ENCODE results near the gene DMAP1.

Gene DMAP1

GRCh38 chr1:44262816-44263567 lies 49.7 kb downstream of the DMAP1 start:
- DNase-seq (ENCODE audit: low read depth, low spot score) = no peak
- ChIA-PET POLR2A (interaction anchor here (1.6 kb wide), 1 partner anchor 31 kb away, joined by 3 read pairs; no protein-coding TSS in a partner anchor), CTCF (no interaction called here)
- no peak overlapping the region for H3K4me3 ChIP-seq (ENCODE audit: low read depth, low read length)
- TF ChIP-seq CTCF (IDR thresholded peaks at IDR 0.05; ENCODE audit: insufficient read depth, low read length, missing control alignments) = no peak

- ChIA-PET POLR2A (interaction anchor here (0.6 kb wide), 1 partner anchor 1422 kb away, joined by 3 read pairs; no protein-coding TSS in a partner anchor), CTCF (interaction anchor here (1.4 to 3.3 kb wide), 2 partner anchors 9 to 25 kb away, joined by 7 to 14 read pairs; no protein-coding TSS in a partner anchor)
- no peak for TF ChIP-seq CTCF (IDR thresholded peaks at IDR 0.05; ENCODE audit: insufficient read depth, low read length, missing control alignments)
- H3K4me3 ChIP-seq (ENCODE audit: low read depth, low read length) = no peak overlapping the region
- no peak for DNase-seq (ENCODE audit: low read depth, low spot score)
These were observed 50.5 kb downstream of the DMAP1 start for GRCh38 chr1:44263568-44264450.

GRCh38 chr1:44264451-44264771 lies 51.1 kb downstream of the DMAP1 start:
- CTCF ChIA-PET = interaction anchor here (1.4 to 3.3 kb wide), 2 partner anchors 10 to 26 kb away, joined by 7 to 14 read pairs; no protein-coding TSS in a partner anchor

GRCh38 chr1:44265656-44266358 lies 52.5 kb downstream of the DMAP1 start:
- POLR2A ChIA-PET = no interaction called here

More at GRCh38 chr1:44264451-44264771, 51.1 kb downstream of the DMAP1 start:
- POLR2A ChIA-PET = interaction anchor here (0.6 kb wide), 1 partner anchor 1421 kb away, joined by 3 read pairs; no protein-coding TSS in a partner anchor
- no peak for TF ChIP-seq CTCF (IDR thresholded peaks at IDR 0.05; ENCODE audit: insufficient read depth, low read length, missing control alignments)
- H3K4me3 ChIP-seq (ENCODE audit: low read depth, low read length) = no peak overlapping the region
- no peak for DNase-seq (ENCODE audit: low read depth, low spot score)

More at GRCh38 chr1:44265656-44266358, 52.5 kb downstream of the DMAP1 start:
- CTCF ChIA-PET = interaction anchor here (1.0 to 3.3 kb wide), 4 partner anchors 11 to 54 kb away, joined by 3 to 14 read pairs (median 4); no protein-coding TSS in a partner anchor
- DNase-seq (ENCODE audit: low read depth, low spot score) = no peak
- TF ChIP-seq CTCF (IDR thresholded peaks at IDR 0.05; ENCODE audit: insufficient read depth, low read length, missing control alignments) = no peak
- H3K4me3 ChIP-seq (ENCODE audit: low read depth, low read length) = no peak overlapping the region

All from AG04449 (cell line).